Endothelial cell of umbilical vein (primary cell): ENCODE data around the gene AUH. TPM values are rescaled to one million over a fixed set of nuclear protein-coding genes. Genes with fewer than 3 reads are reported as not detected.

Source experiments
- BruUV-seq: library from RNA; stranded (reverse); fragments of 400-500 nt; replicated peaks from 2 replicates; lab custom pipeline; 2021; lab: Mats Ljungman, UMichigan
- CTCF ChIA-PET: fragments of 300-600, 350-600 bp; sonication (Branson Sonifier 250); formaldehyde crosslinking; loops from one replicate; lab custom pipeline; 2021; ENCODE audit warnings: antibody characterized with exemption, inconsistent platforms; lab: Charles Lee
- POLR2A ChIA-PET: fragments of 300-600, 350-600 bp; sonication (Branson Sonifier 250); formaldehyde crosslinking; loops from one replicate; lab custom pipeline; 2021; ENCODE audit warnings: antibody characterized with exemption, inconsistent platforms; lab: Charles Lee
- DNase-seq: peaks from one replicate; pipeline ENCODE4 v3.0.0-alpha.2; 2011; ENCODE audit warnings: low read depth, low spot score
- FAIRE-seq: peaks from 2 replicates; lab custom pipeline; 2011; peaks lifted over from hg19 to GRCh38; lab: Jason Lieb, UNC
- H2AFZ ChIP-seq: 2 replicates; pipeline ENCODE4 v1.6.0; 2012; ENCODE audit warnings: low read depth, low read length, control low read depth, inconsistent platforms
- H3K27ac ChIP-seq: 2 replicates; pipeline ENCODE4 v1.5.1; 2011; ENCODE audit warnings: low read depth, mild to moderate bottlenecking, control low read depth, low read length, moderate library complexity; ENCODE audit not compliant: insufficient read depth
- H3K27me3 ChIP-seq, 2 experiments: 2 replicates each; pipeline versions ENCODE4 v1.6.0 to v1.6.1; 2011; ENCODE audit warnings: low read length in 2 of 2, mixed read lengths in 1 of 2; ENCODE audit not compliant: control insufficient read depth in 2 of 2, insufficient read depth in 2 of 2
- H3K36me3 ChIP-seq, 2 experiments: 2 replicates in 1 of 2; 3 replicates in 1 of 2; pipeline ENCODE4 v1.5.1; 2011; ENCODE audit warnings: low read length in 2 of 2, mild to moderate bottlenecking in 1 of 2, moderate library complexity in 1 of 2; ENCODE audit not compliant: control insufficient read depth in 2 of 2, insufficient read depth in 2 of 2; ENCODE audit errors: extremely low read depth in 1 of 2
- H3K4me1 ChIP-seq: 3 replicates; pipeline ENCODE4 v1.5.1; 2011; ENCODE audit warnings: mild to moderate bottlenecking, low read length; ENCODE audit not compliant: control insufficient read depth, insufficient read depth; ENCODE audit errors: extremely low read depth
- H3K4me2 ChIP-seq: 2 replicates; pipeline ENCODE4 v1.6.1; 2011; ENCODE audit warnings: low read length, control low read depth, mixed read lengths; ENCODE audit not compliant: insufficient read depth
- H3K4me3 ChIP-seq, 3 experiments: fragments of 200-600 bp in 1 of 3; sonication (generic), shearing (Covaris generic) in 1 of 3; replicated peaks in 1 of 3; 2 replicates each; pipeline ENCODE4 v1.5.1; 2011 to 2016; ENCODE audit warnings: control low read depth in 3 of 3, low read length in 3 of 3, mild to moderate bottlenecking in 2 of 3, inconsistent platforms in 1 of 3, low read depth in 1 of 3, moderate library complexity in 1 of 3; ENCODE audit not compliant: insufficient read depth in 1 of 3
- H3K79me2 ChIP-seq: 2 replicates; pipeline ENCODE4 v1.6.0; 2012; ENCODE audit warnings: low read length, inconsistent platforms; ENCODE audit not compliant: control insufficient read depth, insufficient read depth
- H3K9ac ChIP-seq: replicated peaks from 2 replicates; pipeline ENCODE3; 2011; ENCODE audit warnings: low read length, control low read depth; ENCODE audit not compliant: insufficient read depth; ENCODE audit errors: extremely low read depth
- H3K9me1 ChIP-seq: replicated peaks from 3 replicates; pipeline ENCODE4 v1.6.0; 2011; ENCODE audit warnings: mild to moderate bottlenecking, low read length; ENCODE audit not compliant: control insufficient read depth, insufficient read depth; ENCODE audit errors: extremely low read depth
- H3K9me3 ChIP-seq: replicated peaks from 2 replicates; pipeline ENCODE4 v1.5.1; 2012; ENCODE audit warnings: low read length, inconsistent platforms; ENCODE audit not compliant: control insufficient read depth, insufficient read depth
- H4K20me1 ChIP-seq: replicated peaks from 2 replicates; pipeline ENCODE3; 2011; ENCODE audit warnings: mild to moderate bottlenecking, low read length; ENCODE audit not compliant: control insufficient read depth, insufficient read depth; ENCODE audit errors: extremely low read depth
- CTCF ChIP-seq, 2 donors: IDR thresholded peaks; 1 replicate in 1 of 2; 2 replicates in 1 of 2; pipeline ENCODE4 v1.5.1; 2011; ENCODE audit warnings: low read length in 2 of 2, mild to moderate bottlenecking in 2 of 2, moderate library complexity in 2 of 2, control low read depth in 1 of 2, inconsistent platforms in 1 of 2, low read depth in 1 of 2; ENCODE audit not compliant: insufficient read depth in 1 of 2; ENCODE audit errors: extremely low read depth in 1 of 2
- EZH2 ChIP-seq: IDR thresholded peaks from 2 replicates; pipeline ENCODE4 v1.6.1; 2012; ENCODE audit warnings: borderline replicate concordance, low read depth, mild to moderate bottlenecking, moderate library complexity, low read length, inconsistent platforms; ENCODE audit not compliant: severe bottlenecking
- FOS ChIP-seq: IDR thresholded peaks from 2 replicates; pipeline ENCODE4 v1.6.1; 2011; ENCODE audit warnings: mild to moderate bottlenecking, low read length, moderate library complexity, borderline replicate concordance; ENCODE audit not compliant: insufficient read depth
- GATA2 ChIP-seq: IDR thresholded peaks from 2 replicates; pipeline ENCODE4 v1.7.0; 2011; ENCODE audit warnings: low read depth, mild to moderate bottlenecking, moderate library complexity, mixed read lengths, low read length; ENCODE audit not compliant: insufficient read length, insufficient read depth
- JUN ChIP-seq: IDR thresholded peaks from 2 replicates; pipeline ENCODE4 v1.6.1; 2011; ENCODE audit warnings: borderline replicate concordance, low read depth; ENCODE audit not compliant: insufficient read length, insufficient read depth
- MYC ChIP-seq: IDR thresholded peaks from one replicate; pipeline ENCODE4 v1.6.1; 2011; ENCODE audit warnings: mild to moderate bottlenecking, low read depth, low read length
- POLR2A ChIP-seq: IDR thresholded peaks from 2 replicates; pipeline ENCODE4 v1.6.1; 2012; ENCODE audit warnings: low read depth, mild to moderate bottlenecking, control low read depth, low read length
- POLR2AphosphoS5 ChIP-seq: IDR thresholded peaks from 2 replicates; pipeline ENCODE4 v1.6.1; 2012; ENCODE audit warnings: low read depth, mild to moderate bottlenecking, control low read depth, low read length, moderate library complexity; ENCODE audit not compliant: insufficient read depth
- dilution Hi-C: fragments of 300-500 bp; cut with MboI; formaldehyde crosslinking; loops from one replicate; pipeline ENCODE4 v1.15.0; 2019; ENCODE audit warnings: low sequenced_read_pairs; ENCODE audit not compliant: extremely low pct_ligation_motif_present
- intact Hi-C: fragments of 100-400 bp; cut with micrococcal nuclease; formaldehyde crosslinking; loops from one replicate; pipeline ENCODE4 v1.10.0; 2022
- polyA plus RNA-seq, 4 experiments: library from polyadenylated mRNA; depleted of rRNA in 3 of 4; stranded (reverse) in 3 of 4; unstranded in 1 of 4; fragments of >200 nt; gene quantifications; 2 replicates each; pipeline versions ENCODE4 v1.2.1 to v1.2.3, GENCODE V29; 2011 to 2012; ENCODE audit warnings: missing spikeins in 1 of 4
- total RNA-seq: library from RNA; stranded (reverse); gene quantifications from 2 replicates; pipeline ENCODE4 v1.2.3, GENCODE V29; 2021
- TF ChIP-seq, protein P1 (sequence below): IDR thresholded peaks from 2 replicates; pipeline ENCODE4 v1.6.1; 2011; ENCODE audit not compliant: insufficient read depth, insufficient read length

The AUH gene
- total and polyA plus RNA-seq, 2 donors (not counting 3 experiments of a cell fraction or from before 2014, with no cell fraction given), result 2.3 to 9.2 TPM

DNA sequence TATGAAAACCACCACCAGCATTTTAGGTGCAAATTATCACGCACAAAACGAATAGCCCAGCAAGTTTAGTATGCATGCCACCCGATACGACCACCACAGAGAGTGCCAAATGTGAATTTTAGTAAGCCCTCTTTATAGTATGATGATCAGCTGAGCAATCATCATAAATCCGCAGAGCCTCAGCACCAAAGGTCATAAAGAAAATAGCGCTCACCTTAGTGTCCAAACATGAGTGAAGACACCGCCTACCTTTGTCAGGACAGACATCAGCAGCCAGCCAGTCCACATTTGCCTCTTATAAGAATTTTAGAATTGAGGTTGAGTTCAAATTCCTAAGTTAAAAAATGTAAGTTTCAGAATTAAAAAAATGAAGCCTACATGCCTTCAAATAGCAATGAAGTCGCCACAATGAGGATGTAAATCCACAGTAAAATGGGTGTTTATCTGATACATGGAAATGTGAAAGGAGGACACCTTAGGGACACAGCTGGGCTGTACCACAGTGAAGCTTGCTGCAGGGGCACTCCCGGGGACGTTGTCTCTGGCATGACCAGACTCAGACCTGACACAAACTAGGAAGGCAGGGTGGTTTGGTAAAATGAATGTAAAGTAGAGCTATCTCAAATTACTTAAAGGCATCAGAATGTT, 149.0 kb downstream of the AUH start:
- BruUV-seq, result no TSS peak
- H4K20me1 ChIP-seq, result no peaks in the 10 kb centered on the region
- intact Hi-C loops, result no loop called here
- TF ChIP-seq POLR2AphosphoS5, result no peak
- no peak for TF ChIP-seq MYC
- ChIA-PET CTCF (interaction anchor here (1.2 kb wide), 1 partner anchor 20 kb away, joined by 3 read pairs; no protein-coding TSS in a partner anchor), POLR2A (no interaction called here)
- no peak overlapping the region for H3K4me3 ChIP-seq
- DNase-seq (no peak), FAIRE-seq (no peak)
- no peak overlapping the region for H3K9ac ChIP-seq
- no peak overlapping the region for H3K4me2 ChIP-seq
- no peak overlapping the region for H3K27ac ChIP-seq
- H3K9me3 ChIP-seq, result no peaks in the 10 kb centered on the region
- H2AFZ ChIP-seq, result no peak overlapping the region
- H3K9me1 ChIP-seq, result no peaks in the 10 kb centered on the region
- dilution Hi-C loops, result no loop called here
- no peaks in the 10 kb centered on the region for H3K27me3 ChIP-seq
- no peaks in the 10 kb centered on the region for H3K79me2 ChIP-seq
- H3K4me1 ChIP-seq, result peaks cover 5% of the 10 kb centered on the region
- no peaks in the 10 kb centered on the region for H3K36me3 ChIP-seq

GRCh38 chr9:91211919-91212318, 149.8 kb downstream of the AUH start:
- no peak overlapping the region for H3K9ac ChIP-seq
- no peaks in the 10 kb centered on the region for H3K27me3 ChIP-seq
- POLR2A ChIA-PET, result no interaction called here
- CTCF ChIA-PET, result no interaction called here
- H4K20me1 ChIP-seq, result no peaks in the 10 kb centered on the region
- dilution Hi-C loops (no loop called here), intact Hi-C loops (no loop called here)
- FAIRE-seq (no peak), DNase-seq (no peak)
- H2AFZ ChIP-seq, result no peak overlapping the region
- no peak overlapping the region for H3K4me2 ChIP-seq
- no peaks in the 10 kb centered on the region for H3K9me1 ChIP-seq
- H3K4me3 ChIP-seq, result no peak overlapping the region
- BruUV-seq, result no TSS peak
- H3K4me1 ChIP-seq, result peaks cover 5% of the 10 kb centered on the region
- H3K9me3 ChIP-seq, result no peaks in the 10 kb centered on the region
- no peak overlapping the region for H3K27ac ChIP-seq
- TF ChIP-seq, protein P1, sequence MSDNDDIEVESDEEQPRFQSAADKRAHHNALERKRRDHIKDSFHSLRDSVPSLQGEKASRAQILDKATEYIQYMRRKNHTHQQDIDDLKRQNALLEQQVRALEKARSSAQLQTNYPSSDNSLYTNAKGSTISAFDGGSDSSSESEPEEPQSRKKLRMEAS, result no peak
- TF ChIP-seq POLR2A, result no peak
- TF ChIP-seq MYC, result no peak
- TF ChIP-seq POLR2AphosphoS5, result no peak
- TF ChIP-seq JUN, result no peak
- TF ChIP-seq FOS, result no peak
- no peak for TF ChIP-seq CTCF (IDR thresholded peaks at IDR 0.05; ENCODE audit: extremely low read depth in 1 of 2, insufficient read depth in 1 of 2, low read depth in 1 of 2, low read length in 2 of 2)
- no peak for TF ChIP-seq EZH2
- TF ChIP-seq GATA2, result no peak
- H3K79me2 ChIP-seq, result no peaks in the 10 kb centered on the region
- H3K36me3 ChIP-seq, result no peaks in the 10 kb centered on the region
